HG03439 (cell line): ENCODE measurements around the gene BCL7C.
"Not testable (repeated sequence)": the region's sequence is repeated elsewhere in the genome, so short reads cannot be mapped to it uniquely, and the experiment has no call there.

Source experiments
- ATAC-seq: cut with Tn5 transposase; IDR thresholded peaks from one replicate; pipeline ENCODE4 v1.9.1; 2021; ENCODE audit warnings: mild to moderate bottlenecking, moderate library complexity; ENCODE audit not compliant: unreplicated experiment

The BCL7C gene

DNA sequence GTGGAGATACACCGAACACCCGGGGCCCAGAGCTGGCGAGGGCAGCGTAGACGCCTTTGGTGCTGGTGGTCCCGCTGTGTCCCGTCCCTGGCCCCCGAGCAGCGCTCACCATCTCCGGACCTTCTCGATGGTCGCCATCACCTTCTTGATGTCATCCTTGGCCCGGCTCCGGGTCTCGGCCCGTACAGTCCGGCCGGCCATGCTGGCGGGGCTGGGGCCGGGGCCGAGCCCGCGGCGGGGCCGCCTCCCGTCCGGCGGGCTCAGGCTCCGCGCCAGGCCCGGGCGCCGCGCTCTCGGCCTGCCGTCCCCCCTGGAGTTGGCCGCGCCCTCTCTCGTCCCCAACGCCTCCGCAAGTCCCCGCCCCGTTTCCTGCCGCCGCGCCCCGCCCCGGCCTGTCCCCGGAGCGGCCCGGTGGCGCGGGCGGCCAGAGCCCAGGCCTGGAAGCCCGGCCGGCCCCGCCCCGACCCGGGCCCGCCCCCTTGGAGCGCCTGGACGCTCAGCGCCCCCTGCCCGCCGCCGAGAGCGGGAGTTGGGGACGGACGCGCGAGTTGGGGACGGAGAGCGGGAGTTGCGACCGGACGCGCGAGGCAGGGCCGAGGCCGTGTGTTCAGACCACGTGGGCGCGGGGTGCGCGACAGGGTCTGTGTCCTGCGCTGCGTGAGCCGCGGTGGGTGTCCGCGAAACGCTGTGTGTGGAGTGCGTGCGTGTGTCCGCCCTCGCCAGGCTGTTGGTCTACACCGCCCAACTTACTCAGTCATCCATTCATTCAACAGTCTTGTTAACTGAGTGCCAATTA lies at the start of gene BCL7C:
BCL7C (minus strand) TSS at position 334 of the 796 bp plus-strand sequence; CDS start at position 201, 133 bp downstream.
- ATAC-seq, result peak; percentile 65

DNA sequence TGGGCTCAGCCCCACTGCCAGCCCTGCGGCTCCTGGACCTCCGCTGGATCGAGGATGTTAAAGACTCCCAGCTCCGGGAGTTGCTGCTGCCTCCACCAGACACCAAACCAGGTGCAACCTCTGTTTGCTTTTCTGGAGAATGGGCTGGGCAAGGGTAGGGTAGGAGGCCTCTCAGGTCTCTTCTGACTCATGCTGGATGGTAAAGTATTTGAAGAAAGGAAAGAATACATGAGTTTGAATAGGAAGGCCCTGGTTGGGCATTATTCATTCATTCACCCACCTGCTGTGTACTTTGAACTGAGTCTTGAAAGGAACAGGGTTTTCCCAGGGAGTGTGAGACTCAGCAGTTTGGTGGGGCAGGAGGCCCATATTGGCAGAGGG lies 48.5 kb upstream of the BCL7C start:
- ATAC-seq, result no peak

DNA sequence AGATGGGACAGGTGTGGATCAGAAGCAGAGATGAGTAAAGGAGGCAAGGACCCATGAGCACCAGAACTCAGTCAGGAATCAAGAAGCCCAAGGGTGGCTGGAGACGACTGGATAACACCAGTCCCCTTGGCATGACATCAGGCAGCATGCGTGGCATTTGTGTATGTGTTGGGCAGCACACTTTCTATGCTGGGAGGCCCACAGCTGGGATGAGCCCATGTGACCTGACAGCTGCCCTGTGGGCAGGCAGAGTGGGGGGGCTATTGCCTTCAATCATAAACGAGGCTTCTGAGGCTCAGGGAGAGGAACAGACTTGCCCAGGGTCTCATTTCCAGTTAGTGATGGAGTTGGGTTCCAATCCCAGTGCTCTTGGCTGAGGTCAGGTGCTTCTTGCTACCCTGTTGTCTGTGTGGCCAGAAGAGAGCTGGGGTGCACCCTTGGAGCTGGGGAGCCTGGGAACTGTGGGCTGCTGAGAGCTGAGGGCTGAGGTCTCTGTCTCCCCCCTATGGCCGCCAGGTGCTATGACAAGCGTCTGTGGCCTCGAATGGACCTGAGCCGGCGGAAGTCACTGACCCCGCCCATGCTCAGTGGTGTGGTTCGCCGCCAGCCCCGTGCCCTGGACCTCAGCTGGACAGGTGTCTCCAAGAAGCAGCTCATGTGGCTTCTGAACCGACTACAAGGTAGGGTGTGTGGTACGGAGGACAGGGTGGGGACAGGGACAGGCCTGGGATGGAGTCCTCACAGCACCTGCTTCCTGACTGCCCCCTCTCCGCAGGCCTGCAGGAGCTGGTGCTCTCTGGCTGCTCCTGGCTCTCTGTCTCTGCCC lies 47.9 kb upstream of the BCL7C start:
- ATAC-seq, result peak; percentile 76

DNA sequence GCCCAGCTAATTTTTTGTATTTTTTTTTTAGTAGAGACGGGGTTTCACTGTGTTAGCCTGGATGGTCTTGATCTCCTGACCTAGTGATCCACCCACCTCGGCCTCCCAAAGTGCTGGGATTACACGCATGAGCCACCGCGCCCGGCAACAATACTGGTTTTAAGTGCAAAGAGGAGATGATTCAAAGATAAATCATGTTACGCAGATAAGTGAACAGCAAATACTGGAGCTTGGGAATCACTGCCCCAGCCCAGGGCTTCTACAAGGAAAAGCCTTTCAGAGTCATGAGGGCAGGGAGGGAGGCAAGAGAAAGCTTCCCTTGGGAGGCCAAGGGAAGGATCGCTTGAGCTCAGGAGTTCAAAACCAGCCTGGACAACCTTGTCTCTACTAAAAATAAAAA lies 45.7 kb upstream of the BCL7C start:
- not testable (repeated sequence) for ATAC-seq

DNA sequence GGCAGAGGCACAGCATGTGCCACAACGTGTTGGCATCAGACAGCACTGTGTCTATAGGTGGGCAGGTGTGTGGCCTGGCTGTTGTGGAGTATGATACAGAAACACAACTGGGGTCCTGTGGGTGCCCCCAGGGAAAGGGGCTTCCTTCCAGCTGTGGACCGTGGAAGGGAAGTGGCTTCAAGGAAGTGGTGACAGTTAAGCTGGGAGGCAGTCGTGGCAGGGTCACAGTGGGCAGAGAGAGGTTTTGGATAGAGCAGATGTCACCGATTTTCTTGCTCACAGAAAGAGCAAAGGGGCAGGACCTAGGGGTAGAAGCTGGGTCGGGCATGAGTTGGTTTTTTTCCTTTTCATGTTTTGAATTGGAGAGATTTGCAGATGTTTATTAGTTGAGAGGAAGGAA lies 43.8 kb upstream of the BCL7C start:
- ATAC-seq, result no peak

DNA sequence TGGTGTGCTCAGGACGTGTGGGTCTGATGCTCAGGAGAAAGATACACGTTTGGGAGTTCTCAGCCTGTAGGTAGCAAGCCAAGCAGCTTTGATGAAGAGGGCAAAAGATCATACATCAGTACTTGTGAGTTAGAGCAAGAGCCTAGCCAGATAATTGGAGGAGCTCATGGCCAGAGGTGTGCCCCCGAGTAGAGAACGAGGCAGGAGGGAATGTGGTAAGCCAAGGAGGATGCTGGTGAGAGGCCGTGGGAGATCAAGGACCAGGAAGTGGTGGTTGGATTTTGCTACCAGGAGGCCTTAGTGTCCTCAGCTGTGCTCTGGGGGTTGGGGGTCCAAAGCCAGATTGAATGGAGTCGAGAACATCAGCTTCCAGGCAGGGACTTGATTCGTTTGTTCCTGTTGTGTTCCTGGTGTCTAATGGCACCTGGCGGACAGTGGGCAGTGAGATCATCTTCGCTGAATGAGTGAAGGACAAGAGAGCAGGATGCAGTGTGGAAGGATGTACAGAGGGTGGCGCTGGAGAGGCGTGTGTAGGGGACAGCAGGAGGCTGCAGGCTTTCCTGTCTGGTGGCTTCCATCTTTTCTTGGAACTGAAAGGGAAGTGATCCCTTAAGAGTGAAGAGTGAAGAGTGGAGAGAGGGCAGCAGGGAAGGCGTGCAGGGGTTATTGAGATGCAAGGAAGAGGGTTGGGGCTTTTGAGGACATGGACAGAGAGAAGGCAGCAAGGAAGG lies 41.1 kb upstream of the BCL7C start:
- ATAC-seq, result no peak

DNA sequence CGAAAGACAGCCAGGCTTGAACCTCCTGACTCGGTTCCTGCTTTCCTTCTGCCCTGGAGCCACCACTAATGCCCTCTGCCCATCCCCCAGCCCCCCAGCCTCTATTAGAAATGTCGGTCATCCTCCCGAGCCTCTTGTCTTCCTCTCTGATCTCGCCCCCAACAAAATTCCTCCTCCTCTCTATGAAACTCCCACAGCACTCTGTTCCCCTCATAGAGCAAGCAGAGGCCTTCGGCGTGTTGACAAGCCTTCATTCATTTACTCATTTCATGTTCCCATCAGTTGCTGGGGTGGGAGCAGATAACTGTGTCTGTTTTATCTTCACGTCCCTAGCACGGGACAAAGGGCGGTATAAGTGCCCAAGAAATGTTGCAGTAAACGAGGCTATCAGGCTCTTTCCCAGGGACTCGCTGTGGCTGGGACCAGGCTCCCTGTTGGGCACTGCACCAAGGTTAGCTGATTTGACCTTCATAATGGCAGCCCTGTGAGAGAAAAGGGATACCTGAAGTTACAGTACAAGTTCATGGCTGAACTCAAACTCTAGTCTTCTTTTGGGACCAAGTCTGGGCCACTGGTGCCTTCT lies 37.3 kb upstream of the BCL7C start:
- no peak for ATAC-seq

DNA sequence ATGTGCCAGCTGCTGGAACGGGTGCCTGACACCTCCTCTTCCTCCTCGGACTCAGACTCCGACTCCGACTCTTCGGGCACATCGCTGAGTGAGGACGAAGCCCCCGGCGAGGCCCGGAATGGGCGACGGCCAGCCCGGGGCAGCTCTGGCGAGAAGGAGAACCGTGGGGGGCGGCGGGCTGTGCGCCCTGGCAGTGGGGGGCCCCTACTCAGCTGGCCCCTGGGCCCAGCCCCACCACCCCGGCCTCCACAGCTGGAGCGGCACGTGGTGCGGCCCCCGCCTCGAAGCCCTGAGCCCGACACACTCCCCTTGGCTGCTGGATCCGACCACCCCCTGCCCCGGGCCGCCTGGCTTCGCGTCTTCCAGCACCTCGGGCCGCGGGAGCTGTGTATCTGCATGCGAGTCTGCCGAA lies 36.3 kb upstream of the BCL7C start:
- ATAC-seq, result no peak

DNA sequence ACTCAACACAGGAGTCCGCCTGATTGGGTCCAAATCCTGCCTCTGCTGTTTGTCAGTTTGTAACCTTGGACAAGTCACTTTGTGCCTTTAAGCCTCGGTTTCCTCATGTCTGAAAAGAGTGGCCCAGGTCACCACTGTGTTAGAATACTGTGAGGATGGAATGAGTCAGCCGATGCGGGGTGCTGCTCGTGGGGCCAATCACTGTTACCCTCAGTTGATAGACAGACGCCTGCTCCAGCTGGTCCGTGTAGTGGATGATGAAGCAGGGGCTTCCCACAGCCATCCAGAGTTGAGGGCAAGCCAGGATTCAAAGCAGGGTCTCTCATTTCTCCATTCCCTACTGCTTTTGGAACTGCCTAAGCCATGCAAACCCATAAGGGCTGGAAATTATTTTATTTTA lies 35.3 kb upstream of the BCL7C start:
- ATAC-seq, result no peak

DNA sequence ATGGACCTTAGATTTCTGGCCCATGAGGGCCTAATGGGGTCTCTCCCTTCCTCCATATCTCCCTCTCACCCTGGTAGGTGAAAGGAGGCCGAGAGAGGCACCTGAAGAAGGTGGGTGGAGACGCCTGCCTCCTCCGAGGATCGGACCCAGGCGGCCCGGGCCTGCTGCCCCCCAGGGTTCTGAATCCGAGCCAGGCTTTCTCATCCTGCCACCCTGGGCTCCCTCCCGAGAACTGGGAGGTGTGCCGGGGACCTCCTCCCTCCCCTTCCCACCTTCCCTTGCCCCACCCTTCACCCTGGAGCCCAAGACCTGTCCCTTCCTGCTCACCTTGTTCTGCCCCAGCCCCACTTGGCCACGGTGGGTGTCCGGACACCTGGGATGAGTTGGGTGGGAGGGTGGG lies 34.5 kb upstream of the BCL7C start:
- ATAC-seq, result no peak

DNA sequence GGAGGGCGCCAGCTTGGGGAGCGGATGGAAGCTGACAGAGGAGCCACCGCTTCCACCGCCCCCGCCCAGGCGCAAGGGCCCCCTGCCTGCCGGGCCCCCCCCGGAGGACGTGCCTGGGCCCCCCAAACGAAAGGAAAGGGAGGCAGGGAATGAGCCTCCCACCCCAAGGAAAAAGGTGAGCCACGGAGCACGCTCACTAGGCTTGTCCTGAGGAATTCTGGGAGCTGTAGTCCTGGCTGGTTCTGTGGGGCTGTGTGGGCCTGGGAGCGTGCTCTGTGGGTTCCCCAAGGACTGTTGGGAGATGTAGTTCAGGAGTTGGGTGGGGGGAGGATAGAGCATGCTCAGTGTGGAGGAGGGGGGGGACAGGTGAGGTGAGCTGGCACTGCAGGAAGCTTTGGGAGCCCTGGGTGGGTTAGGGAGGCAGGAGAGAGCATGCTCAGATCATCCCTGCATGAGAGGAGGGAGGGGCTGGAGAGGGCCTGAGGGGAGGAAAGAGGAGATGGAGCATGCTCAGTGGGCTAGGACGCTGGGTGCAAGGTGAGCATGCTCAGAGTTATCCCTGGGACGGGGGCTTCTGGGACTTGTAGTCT lies 34.0 kb upstream of the BCL7C start:
- ATAC-seq, result no peak

DNA sequence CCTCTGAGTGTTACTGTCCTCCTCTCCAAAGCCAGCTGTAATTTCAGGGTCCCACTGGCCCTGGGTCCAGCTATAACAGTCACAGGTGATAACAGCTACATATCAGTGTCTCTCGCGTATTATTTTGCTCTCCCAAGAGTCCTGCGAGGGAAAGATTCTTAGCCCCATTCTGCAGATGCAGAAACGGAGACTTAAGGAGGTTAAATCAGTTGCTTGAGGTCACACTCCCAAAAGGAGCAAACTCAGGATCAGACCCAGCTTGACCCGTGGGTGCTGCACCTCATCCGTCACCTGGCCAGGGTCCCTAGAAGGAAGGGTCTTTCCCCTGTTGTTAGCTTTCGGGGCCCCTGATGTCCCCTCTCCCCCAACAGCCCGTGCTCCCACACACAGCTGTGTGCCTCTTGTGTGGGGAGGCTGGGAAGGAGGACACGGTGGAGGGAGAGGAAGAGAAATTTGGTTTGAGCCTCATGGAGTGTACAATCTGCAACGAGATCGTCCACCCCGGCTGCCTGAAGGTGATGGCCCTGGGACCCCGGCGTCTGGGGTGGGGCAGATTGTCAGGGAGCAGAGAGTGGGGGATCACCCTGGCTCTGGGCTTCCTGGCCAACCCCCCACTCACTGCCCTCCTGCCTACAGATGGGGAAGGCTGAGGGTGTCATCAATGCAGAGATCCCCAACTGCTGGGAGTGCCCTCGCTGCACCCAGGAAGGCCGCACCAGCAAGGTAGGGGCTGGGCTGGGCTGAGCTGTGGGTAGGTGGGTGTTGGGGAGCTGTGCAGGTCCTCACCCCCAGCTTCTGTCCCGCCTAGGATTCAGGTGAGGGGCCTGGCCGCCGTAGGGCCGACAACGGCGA lies 33.3 kb upstream of the BCL7C start:
- ATAC-seq, result no peak

DNA sequence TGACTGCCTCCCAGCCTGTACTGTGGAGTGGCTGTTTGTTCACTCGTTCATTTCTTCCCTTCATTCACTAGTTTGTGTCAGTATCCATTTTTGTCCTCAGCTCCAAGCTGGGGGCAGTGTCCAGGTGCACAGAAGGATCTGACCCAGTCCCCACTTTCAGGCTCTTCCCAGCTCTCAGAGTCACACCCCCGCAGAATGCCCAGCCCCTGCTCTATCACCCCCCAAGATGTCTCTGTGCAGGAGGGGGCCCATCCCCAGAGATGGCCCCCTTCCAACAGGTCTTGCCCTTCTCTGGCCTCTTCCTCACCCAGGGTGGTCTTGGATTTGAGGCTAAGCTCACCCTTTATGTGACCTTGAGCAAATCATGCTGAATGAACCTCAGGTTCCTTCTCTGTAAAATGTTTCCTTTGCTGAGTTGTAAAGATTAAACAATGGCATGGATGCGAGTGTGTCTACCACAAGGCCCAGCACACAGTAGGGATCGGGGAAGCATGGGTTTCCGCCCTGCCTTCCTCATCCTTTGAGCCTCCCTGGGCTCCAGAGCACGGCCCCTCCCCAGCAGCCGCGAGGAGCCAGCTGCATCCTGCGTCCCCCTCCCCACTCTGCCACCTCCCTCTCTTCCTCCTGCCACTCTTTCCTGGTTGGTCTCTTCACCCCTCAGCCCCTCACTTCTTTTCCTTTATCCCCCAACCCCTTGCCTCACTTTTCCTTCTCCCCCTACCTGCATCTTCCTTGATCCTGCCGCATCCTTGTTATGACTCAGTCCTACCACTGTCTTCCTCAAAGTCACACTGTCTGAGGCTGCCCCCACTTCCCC lies 32.3 kb upstream of the BCL7C start:
- ATAC-seq, result no peak

DNA sequence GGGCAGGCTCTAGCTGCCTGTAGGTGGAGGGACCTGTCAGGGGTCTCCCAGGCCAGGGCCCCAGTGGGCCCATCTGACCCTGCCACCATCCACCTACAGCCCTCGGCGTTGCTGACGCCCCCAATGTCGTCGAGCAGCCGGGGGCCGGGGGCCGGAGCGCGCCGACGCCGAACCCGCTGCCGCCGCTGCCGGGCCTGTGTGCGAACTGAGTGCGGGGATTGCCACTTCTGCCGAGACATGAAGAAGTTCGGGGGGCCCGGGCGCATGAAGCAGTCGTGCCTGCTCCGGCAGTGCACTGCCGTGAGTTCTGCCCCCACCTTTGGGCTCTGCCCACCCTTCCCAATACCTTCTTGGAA lies 31.7 kb upstream of the BCL7C start:
- no peak for ATAC-seq

DNA sequence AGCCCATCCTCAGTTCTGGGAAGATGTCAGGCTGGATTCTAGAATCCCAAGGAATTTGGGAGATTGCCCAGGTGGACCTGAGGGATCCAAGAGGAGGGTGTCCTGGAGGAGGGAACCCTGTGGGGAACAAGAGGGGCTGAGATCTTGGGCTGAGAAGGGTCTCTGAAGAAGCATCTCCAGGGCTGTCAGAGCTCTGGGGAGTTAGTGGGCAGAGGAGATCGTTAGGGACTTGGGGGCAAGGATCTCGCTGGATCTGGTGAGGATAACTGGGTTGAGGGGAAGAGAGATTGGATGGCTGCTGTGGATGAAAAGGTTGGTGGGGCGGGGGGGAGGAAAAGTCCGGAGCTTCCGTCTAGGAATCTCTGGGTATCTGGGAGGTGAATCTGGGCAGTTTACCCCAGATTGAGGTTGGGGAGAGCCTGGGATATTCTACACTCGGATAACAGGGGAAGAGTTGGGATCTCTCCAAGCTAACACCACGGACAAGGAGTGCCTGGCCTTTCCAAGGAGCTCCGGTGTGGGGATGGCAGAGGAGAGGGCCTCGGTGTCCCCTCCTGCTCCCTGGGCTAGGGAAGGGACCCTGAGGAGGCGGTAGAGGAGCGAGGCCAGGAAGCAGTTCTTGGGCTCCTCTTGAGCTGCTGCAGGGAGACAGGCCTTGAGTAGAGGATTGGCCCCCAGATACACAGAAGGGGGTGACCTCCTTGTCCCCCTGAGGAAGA lies 31.2 kb upstream of the BCL7C start:
- ATAC-seq, result no peak

DNA sequence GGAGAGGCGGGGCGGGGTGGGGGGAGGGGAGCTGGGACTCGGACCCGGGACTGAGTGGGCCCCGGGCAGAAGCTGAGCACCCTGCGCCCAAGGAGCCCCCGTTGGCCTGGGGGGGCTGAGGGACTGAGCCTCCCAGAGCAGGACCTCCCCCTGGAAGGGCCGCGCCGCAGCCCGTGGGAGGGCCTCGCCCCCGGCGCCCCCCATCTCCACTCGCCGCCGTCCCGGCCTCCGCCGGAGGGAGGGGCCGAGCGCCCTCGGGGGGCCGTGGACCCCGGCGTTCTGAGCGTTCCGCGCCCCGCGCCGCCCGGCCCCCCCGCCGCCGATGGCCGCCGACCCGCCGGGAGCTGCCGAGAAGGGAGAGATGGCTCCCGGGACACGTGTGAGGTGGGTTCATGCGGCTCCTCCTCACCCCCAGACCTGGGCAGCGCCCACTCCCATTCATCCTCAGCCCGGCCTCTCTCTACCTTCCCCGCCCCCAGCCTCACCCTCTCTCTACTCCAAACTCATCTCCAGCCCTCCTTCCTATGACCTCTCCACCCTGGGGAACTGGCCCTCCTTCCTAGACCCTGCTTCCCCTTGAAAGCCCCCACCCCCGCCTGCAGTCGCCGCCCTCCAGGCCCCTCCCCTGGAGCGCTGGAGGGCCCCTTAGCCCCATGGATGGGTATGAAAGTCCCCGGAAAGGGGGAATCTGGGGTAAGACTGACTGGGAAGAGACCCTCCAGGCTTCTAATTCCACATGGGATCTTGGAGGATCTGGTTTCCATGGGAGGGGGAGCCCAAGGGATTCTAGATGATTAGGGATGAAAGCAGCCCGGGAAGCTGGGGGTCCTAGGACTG lies 30.4 kb upstream of the BCL7C start:
- no peak for ATAC-seq

DNA sequence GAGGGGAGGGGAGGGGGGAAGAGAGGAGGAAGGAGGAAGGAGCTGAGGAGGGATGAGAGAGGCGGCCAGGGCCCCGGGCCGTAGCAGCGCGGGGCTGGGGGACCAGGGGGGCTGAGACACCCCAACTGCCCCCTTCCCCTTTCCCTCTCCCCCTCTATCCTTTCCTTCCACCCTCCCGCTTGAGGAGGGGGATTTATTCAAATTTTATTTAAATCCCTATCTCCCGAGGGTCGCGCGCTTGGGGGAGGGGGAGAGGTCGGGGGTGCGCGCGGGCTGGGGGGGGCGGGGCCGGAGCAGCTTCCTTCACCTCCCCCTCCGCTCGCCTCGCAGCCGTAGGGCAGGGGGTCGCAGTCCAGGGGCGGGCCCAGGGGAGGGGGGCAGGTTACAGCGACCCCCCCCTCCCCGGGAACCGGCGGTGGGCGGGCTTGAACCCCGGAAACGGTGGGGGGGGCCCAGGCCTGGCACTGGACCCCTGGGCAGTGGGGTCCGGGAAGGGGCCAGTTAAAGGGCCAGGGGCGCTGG lies 29.7 kb upstream of the BCL7C start, which contains the start of gene FBXL19:
FBXL19 (plus strand) TSS at position 19 of the 522 bp plus-strand sequence. CDS start 2,183 bp downstream, outside the sequence.
- no peak for ATAC-seq
